ENCODE measurements around the gene ATP6V1G2. TPM values are rescaled to one million over a fixed set of nuclear protein-coding genes. Genes with fewer than 3 reads are reported as not detected.

Gene ATP6V1G2
- total RNA-seq, 1 experiment from 2014 or later = 0.98 TPM

GRCh38 chr6:31529329-31530150 lies 16.9 kb downstream of the ATP6V1G2 start:
- in situ Hi-C loops (cut with HindIII; ENCODE audit: low pct_unique_long_range_greater_than_20kb, low sequenced_read_pairs) = no loop called here
- intact Hi-C loops (cut with micrococcal nuclease; ENCODE audit: unreplicated experiment) = no loop called here
- BruUV-seq (replicated peaks) = no TSS peak
- DNase-seq (ENCODE audit: low read depth, low spot score) = no peak
- ChIA-PET CTCF (no interaction called here), POLR2A (interaction anchor here (0.7 kb wide), 1 partner anchor 12 kb away, joined by 3 read pairs; the partner anchor contains the start of gene DDX39B)
- H3K4me1 ChIP-seq (ENCODE audit: control insufficient read depth, insufficient read depth, low read length) = peaks cover 4% of the 10 kb centered on the region; the same call in 1 of the 2 replicates
- ATAC-seq = peak; percentile 48
- H3K27ac ChIP-seq (ENCODE audit: low read length) = no peak overlapping the region
- no peaks in the 10 kb centered on the region for H3K27me3 ChIP-seq (ENCODE audit: control insufficient read depth, insufficient read depth, low read length)
- peak; percentile 76; the same call in 1 of the 2 replicates for TF ChIP-seq POLR2AphosphoS5 (IDR thresholded peaks at IDR 0.05; ENCODE audit: low read depth, low read length)
- no peak for TF ChIP-seq TCF7L2 (IDR thresholded peaks at IDR 0.05; ENCODE audit: low read depth, low read length)
- TF ChIP-seq SIN3A (IDR thresholded peaks at IDR 0.05; ENCODE audit: borderline replicate concordance, insufficient read depth, low read depth, low read length) = no peak
- no peak overlapping the region for H3K4me3 ChIP-seq (ENCODE audit: low read depth in 2 of 2, low read length in 2 of 2)
- H3K36me3 ChIP-seq (ENCODE audit: control insufficient read depth, insufficient read depth, low read length) = peaks cover 23% of the 10 kb centered on the region
- H3K9me3 ChIP-seq (ENCODE audit: control insufficient read depth, insufficient read depth, low read depth, low read length) = no peaks in the 10 kb centered on the region

GRCh38 chr6:31528821-31529328 lies 17.5 kb downstream of the ATP6V1G2 start, which contains the start of gene MCCD1:
Gene MCCD1 (plus strand): TSS chr6:31528962. CDS start chr6:31529015, 53 bp downstream.
- no TSS peak for BruUV-seq (replicated peaks)

DNA sequence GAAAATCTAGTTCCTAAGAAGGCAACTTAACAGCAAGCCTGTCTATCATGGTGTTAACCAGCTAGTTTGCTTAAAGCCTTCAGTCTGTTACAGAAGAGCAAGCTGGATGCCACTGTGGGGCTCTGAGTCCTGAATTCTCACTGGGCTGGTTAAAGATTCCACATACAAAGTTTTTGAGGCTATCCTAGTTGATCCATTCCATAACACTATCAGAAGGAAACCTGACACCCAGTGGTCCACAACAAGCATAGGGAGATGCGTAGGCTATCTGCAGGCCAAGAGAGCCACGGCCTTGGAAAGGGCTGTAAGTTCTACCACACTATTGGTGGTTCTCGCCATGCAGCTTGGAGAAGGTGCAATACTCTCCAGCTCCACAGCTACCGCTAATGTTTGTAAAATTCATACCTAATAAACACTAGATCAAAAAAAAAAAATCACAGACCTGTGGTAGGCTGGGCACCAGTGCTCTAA lies 18.1 kb downstream of the ATP6V1G2 start:
- ATAC-seq (peak; percentile 22), DNase-seq (ENCODE audit: low read depth, low spot score) (no peak)
- Histone ChIP-seq H3K9me3 (ENCODE audit: control insufficient read depth, insufficient read depth, low read depth, low read length) (no peaks in the 10 kb centered on the region), H3K27ac (ENCODE audit: low read length) (no peak overlapping the region), H3K27me3 (ENCODE audit: control insufficient read depth, insufficient read depth, low read length) (no peaks in the 10 kb centered on the region), H3K4me3 (ENCODE audit: low read depth in 2 of 2, low read length in 2 of 2) (no peak overlapping the region), H3K4me1 (ENCODE audit: control insufficient read depth, insufficient read depth, low read length) (peaks cover 4% of the 10 kb centered on the region; the same call in 1 of the 2 replicates), H3K36me3 (ENCODE audit: control insufficient read depth, insufficient read depth, low read length) (peaks cover 15% of the 10 kb centered on the region; the same call in 1 of the 2 replicates)
- intact Hi-C loops (cut with micrococcal nuclease; ENCODE audit: unreplicated experiment) = no loop called here
- no peak for TF ChIP-seq CTCF (IDR thresholded peaks at IDR 0.05)
- no TSS peak for BruUV-seq (replicated peaks)
- CTCF ChIA-PET = no interaction called here
- in situ Hi-C loops (cut with HindIII; ENCODE audit: low pct_unique_long_range_greater_than_20kb, low sequenced_read_pairs) = no loop called here
- POLR2A ChIA-PET = interaction anchor here (0.7 kb wide), 1 partner anchor 1350 kb away, joined by 11 read pairs; no protein-coding TSS in a partner anchor

More at GRCh38 chr6:31528821-31529328, 17.5 kb downstream of the ATP6V1G2 start, which contains the start of gene MCCD1:
- peak; percentile 63 for ATAC-seq
- no peak for DNase-seq (ENCODE audit: low read depth, low spot score)
- H3K9me3 ChIP-seq (ENCODE audit: control insufficient read depth, insufficient read depth, low read depth, low read length) = no peaks in the 10 kb centered on the region
- CTCF ChIA-PET = no interaction called here
- no peaks in the 10 kb centered on the region for H3K27me3 ChIP-seq (ENCODE audit: control insufficient read depth, insufficient read depth, low read length)
- intact Hi-C loops (cut with micrococcal nuclease; ENCODE audit: unreplicated experiment) = no loop called here
- peaks cover 20% of the 10 kb centered on the region; the same call in 1 of the 2 replicates for H3K36me3 ChIP-seq (ENCODE audit: control insufficient read depth, insufficient read depth, low read length)
- in situ Hi-C loops (cut with HindIII; ENCODE audit: low pct_unique_long_range_greater_than_20kb, low sequenced_read_pairs) = no loop called here
- H3K4me1 ChIP-seq (ENCODE audit: control insufficient read depth, insufficient read depth, low read length) = peaks cover 4% of the 10 kb centered on the region; the same call in 1 of the 2 replicates
- TF ChIP-seq, protein P1, sequence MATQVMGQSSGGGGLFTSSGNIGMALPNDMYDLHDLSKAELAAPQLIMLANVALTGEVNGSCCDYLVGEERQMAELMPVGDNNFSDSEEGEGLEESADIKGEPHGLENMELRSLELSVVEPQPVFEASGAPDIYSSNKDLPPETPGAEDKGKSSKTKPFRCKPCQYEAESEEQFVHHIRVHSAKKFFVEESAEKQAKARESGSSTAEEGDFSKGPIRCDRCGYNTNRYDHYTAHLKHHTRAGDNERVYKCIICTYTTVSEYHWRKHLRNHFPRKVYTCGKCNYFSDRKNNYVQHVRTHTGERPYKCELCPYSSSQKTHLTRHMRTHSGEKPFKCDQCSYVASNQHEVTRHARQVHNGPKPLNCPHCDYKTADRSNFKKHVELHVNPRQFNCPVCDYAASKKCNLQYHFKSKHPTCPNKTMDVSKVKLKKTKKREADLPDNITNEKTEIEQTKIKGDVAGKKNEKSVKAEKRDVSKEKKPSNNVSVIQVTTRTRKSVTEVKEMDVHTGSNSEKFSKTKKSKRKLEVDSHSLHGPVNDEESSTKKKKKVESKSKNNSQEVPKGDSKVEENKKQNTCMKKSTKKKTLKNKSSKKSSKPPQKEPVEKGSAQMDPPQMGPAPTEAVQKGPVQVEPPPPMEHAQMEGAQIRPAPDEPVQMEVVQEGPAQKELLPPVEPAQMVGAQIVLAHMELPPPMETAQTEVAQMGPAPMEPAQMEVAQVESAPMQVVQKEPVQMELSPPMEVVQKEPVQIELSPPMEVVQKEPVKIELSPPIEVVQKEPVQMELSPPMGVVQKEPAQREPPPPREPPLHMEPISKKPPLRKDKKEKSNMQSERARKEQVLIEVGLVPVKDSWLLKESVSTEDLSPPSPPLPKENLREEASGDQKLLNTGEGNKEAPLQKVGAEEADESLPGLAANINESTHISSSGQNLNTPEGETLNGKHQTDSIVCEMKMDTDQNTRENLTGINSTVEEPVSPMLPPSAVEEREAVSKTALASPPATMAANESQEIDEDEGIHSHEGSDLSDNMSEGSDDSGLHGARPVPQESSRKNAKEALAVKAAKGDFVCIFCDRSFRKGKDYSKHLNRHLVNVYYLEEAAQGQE (IDR thresholded peaks at IDR 0.05; ENCODE audit: insufficient read depth in 1 of 2, low read depth in 2 of 2, low read length in 1 of 2) = no peak
- peak; percentile 21; the same call in 1 of the 2 replicates for TF ChIP-seq SIN3A (IDR thresholded peaks at IDR 0.05; ENCODE audit: borderline replicate concordance, insufficient read depth, low read depth, low read length)
- POLR2A ChIA-PET = no interaction called here
- no peak within 1 kb of the TSS for H3K27ac ChIP-seq (ENCODE audit: low read length)
- H3K4me3 ChIP-seq (ENCODE audit: low read depth in 2 of 2, low read length in 2 of 2) = no peak within 1 kb of the TSS

Measured in Panc1 (cell line).